Epithelial cell of esophagus (primary cell): ENCODE results near the gene UBTD2.

Source experiments
- DNase-seq: peaks from one replicate; pipeline ENCODE4 v3.0.0; 2010; ENCODE audit warnings: low read depth
- H3K4me3 ChIP-seq: 2 replicates; pipeline ENCODE4 v1.5.1; 2011; ENCODE audit warnings: mild to moderate bottlenecking, low read length, control low read depth
- CTCF ChIP-seq: IDR thresholded peaks from 2 replicates; pipeline ENCODE4 v1.5.1; 2011; ENCODE audit warnings: low read depth, mild to moderate bottlenecking, low read length, control low read depth, inconsistent platforms; ENCODE audit not compliant: insufficient read depth; ENCODE audit errors: missing control alignments

Gene UBTD2

GRCh38 chr5:172248637-172249036, 34.9 kb downstream of the UBTD2 start:
- no peak for DNase-seq
- H3K4me3 ChIP-seq, result no peak overlapping the region
- no peak for TF ChIP-seq CTCF

GRCh38 chr5:172245703-172246125, 37.9 kb downstream of the UBTD2 start:
- no peak for DNase-seq
- no peak overlapping the region for H3K4me3 ChIP-seq
- no peak for TF ChIP-seq CTCF

- TF ChIP-seq CTCF, result no peak
- H3K4me3 ChIP-seq, result no peak overlapping the region
- DNase-seq, result no peak
Measured at GRCh38 chr5:172245046-172245445, 38.5 kb downstream of the UBTD2 start.

- DNase-seq, result no peak
- TF ChIP-seq CTCF, result no peak
- no peak overlapping the region for H3K4me3 ChIP-seq
Measured at GRCh38 chr5:172243302-172243701, 40.3 kb downstream of the UBTD2 start.

- no peak for DNase-seq
- no peak overlapping the region for H3K4me3 ChIP-seq
- TF ChIP-seq CTCF, result no peak
Measured at GRCh38 chr5:172238334-172238733, 45.2 kb downstream of the UBTD2 start.

- TF ChIP-seq CTCF, result no peak
- no peak for DNase-seq
- H3K4me3 ChIP-seq, result no peak overlapping the region
Measured at GRCh38 chr5:172235827-172236736, 47.5 kb downstream of the UBTD2 start.
